HG03378 (cell line): ENCODE measurements around the gene WNT3A.
"Not testable (repeated sequence)": the region's sequence is repeated elsewhere in the genome, so short reads cannot be mapped to it uniquely, and the experiment has no call there.

Source experiments
- ATAC-seq: cut with Tn5 transposase; IDR thresholded peaks from one replicate; pipeline ENCODE4 v1.9.1; 2021; ENCODE audit warnings: mild to moderate bottlenecking, moderate library complexity; ENCODE audit not compliant: unreplicated experiment

WNT3A gene

GRCh38 chr1:228010921-228011320 lies 4.1 kb downstream of the WNT3A start:
- ATAC-seq: no peak

- ATAC-seq: no peak
These were observed 5.0 kb downstream of the WNT3A start for GRCh38 chr1:228011721-228012311.

- no peak for ATAC-seq
These were observed 5.8 kb downstream of the WNT3A start for GRCh38 chr1:228012555-228012954.

GRCh38 chr1:228013131-228013934 lies 6.5 kb downstream of the WNT3A start:
- ATAC-seq: no peak

- ATAC-seq: no peak
These were observed 7.4 kb downstream of the WNT3A start for GRCh38 chr1:228013935-228014930.

- no peak for ATAC-seq
These were observed 8.7 kb downstream of the WNT3A start for GRCh38 chr1:228015276-228016180.

GRCh38 chr1:228016181-228016510 lies 9.3 kb downstream of the WNT3A start:
- no peak for ATAC-seq

GRCh38 chr1:228016653-228017355 lies 10.0 kb downstream of the WNT3A start:
- no peak for ATAC-seq

- ATAC-seq: no peak
These were observed 10.7 kb downstream of the WNT3A start for GRCh38 chr1:228017356-228018124.

- ATAC-seq: no peak
These were observed 11.3 kb downstream of the WNT3A start for GRCh38 chr1:228018125-228018398.

- no peak for ATAC-seq
These were observed 12.3 kb downstream of the WNT3A start for GRCh38 chr1:228018961-228019721.

GRCh38 chr1:228019722-228020083 lies 12.9 kb downstream of the WNT3A start:
- not testable (repeated sequence) for ATAC-seq

- ATAC-seq: no peak
These were observed 14.0 kb downstream of the WNT3A start for GRCh38 chr1:228020686-228021354.

- ATAC-seq: no peak
These were observed 14.7 kb downstream of the WNT3A start for GRCh38 chr1:228021355-228022030.

- ATAC-seq: no peak
These were observed 15.9 kb downstream of the WNT3A start for GRCh38 chr1:228022571-228023293.

- ATAC-seq: no peak
These were observed 16.5 kb downstream of the WNT3A start for GRCh38 chr1:228023294-228023639.

- ATAC-seq: no peak
These were observed 22.5 kb downstream of the WNT3A start for GRCh38 chr1:228029281-228029680.
